Upper lobe of right lung (tissue), 1 donor: ENCODE results near the gene LRG1. TPM values are rescaled to one million over a fixed set of nuclear protein-coding genes. Genes with fewer than 3 reads are reported as not detected.
A peak's percentile ranks its signal among the peaks of the same experiment; 100 is the strongest.

Experiments
- ATAC-seq: fragments of 200-7000 bp; cut with Tn5 transposase; one replicate; pipeline ENCODE4 v1.9.1; 2020; ENCODE audit warnings: mild to moderate bottlenecking, moderate library complexity
- DNase-seq: peaks from one replicate; pipeline ENCODE4 v3.0.0-alpha.2; 2020
- H3K27ac ChIP-seq: fragments of 200-600 bp; one replicate; pipeline ENCODE4 v1.8.0; 2022
- H3K27me3 ChIP-seq: fragments of 200-600 bp; one replicate; pipeline ENCODE4 v1.8.0; 2022; ENCODE audit warnings: mild to moderate bottlenecking
- H3K36me3 ChIP-seq: fragments of 200-600 bp; one replicate; pipeline ENCODE4 v1.8.0; 2022
- H3K4me1 ChIP-seq: fragments of 200-600 bp; one replicate; pipeline ENCODE4 v1.8.0; 2022
- H3K4me3 ChIP-seq: fragments of 200-600 bp; one replicate; pipeline ENCODE4 v1.8.0; 2022; ENCODE audit warnings: mild to moderate bottlenecking
- H3K9me3 ChIP-seq: fragments of 200-600 bp; one replicate; pipeline ENCODE4 v1.8.0; 2022
- CTCF ChIP-seq: fragments of 200-600 bp; IDR thresholded peaks from one replicate; pipeline ENCODE4 v1.8.0; 2022; ENCODE audit warnings: antibody characterized with exemption
- intact Hi-C: fragments of 100-400 bp; cut with DNase I; formaldehyde crosslinking; loops from one replicate; pipeline ENCODE4 v1.11.0; 2022
- total RNA-seq: library from RNA; stranded (reverse); fragmentation: NEBNext Ultra II Directional; extraction: Animal tissue kit (Norgen Biotek cat#: 25700); gene quantifications from one replicate; pipeline ENCODE4 v1.2.1, GENCODE V29; 2021
- donor health status: DM: no; HTN: yes; CAD: no; lungs with severe emphysema.

LRG1 gene
- total RNA-seq, 1 donor from 2014 or later: 15.9 TPM

GRCh38 chr19:4539169-4539692 is 605 bp downstream of the LRG1 start:
- ATAC-seq (no peak), DNase-seq (no peak)
- no peak for TF ChIP-seq CTCF
- H3K4me3 ChIP-seq: peak overlapping the region; percentile 40
- intact Hi-C loops: no loop called here
- no peaks in the 10 kb centered on the region for H3K9me3 ChIP-seq
- H3K27me3 ChIP-seq: no peaks in the 10 kb centered on the region
- H3K4me1 ChIP-seq: peaks cover 18% of the 10 kb centered on the region
- H3K27ac ChIP-seq: peak overlapping the region; percentile 70
- no peaks in the 10 kb centered on the region for H3K36me3 ChIP-seq

- intact Hi-C loops: no loop called here
- H3K9me3 ChIP-seq: no peaks in the 10 kb centered on the region
These were observed 1.3 kb downstream of the LRG1 start for GRCh38 chr19:4538601-4538954.

GRCh38 chr19:4537953-4538600 is 1.8 kb downstream of the LRG1 start:
- Histone ChIP-seq H3K9me3 (no peaks in the 10 kb centered on the region), H3K27me3 (no peaks in the 10 kb centered on the region), H3K36me3 (no peaks in the 10 kb centered on the region), H3K27ac (no peak overlapping the region), H3K4me1 (peaks cover 18% of the 10 kb centered on the region), H3K4me3 (no peak overlapping the region)
- TF ChIP-seq CTCF: no peak
- intact Hi-C loops: no loop called here
- ATAC-seq (no peak), DNase-seq (no peak)

More at GRCh38 chr19:4538601-4538954, 1.3 kb downstream of the LRG1 start:
- Histone ChIP-seq H3K36me3 (no peaks in the 10 kb centered on the region), H3K4me3 (no peak overlapping the region), H3K4me1 (peaks cover 18% of the 10 kb centered on the region), H3K27ac (no peak overlapping the region), H3K27me3 (no peaks in the 10 kb centered on the region)
- DNase-seq (no peak), ATAC-seq (no peak)
- no peak for TF ChIP-seq CTCF

- no peak for ATAC-seq
- DNase-seq: no peak
- H3K36me3 ChIP-seq: no peaks in the 10 kb centered on the region
- peaks cover 18% of the 10 kb centered on the region for H3K4me1 ChIP-seq
- no peak for TF ChIP-seq CTCF
- no peak overlapping the region for H3K4me3 ChIP-seq
- no peak overlapping the region for H3K27ac ChIP-seq
- H3K27me3 ChIP-seq: no peaks in the 10 kb centered on the region
- intact Hi-C loops: no loop called here
- H3K9me3 ChIP-seq: no peaks in the 10 kb centered on the region
These were observed 3.0 kb downstream of the LRG1 start for GRCh38 chr19:4536798-4537197.

- Histone ChIP-seq H3K27me3 (no peaks in the 10 kb centered on the region), H3K4me3 (peak within 1 kb of the TSS; percentile 35), H3K9me3 (no peaks in the 10 kb centered on the region), H3K27ac (peak within 1 kb of the TSS; percentile 51), H3K36me3 (no peaks in the 10 kb centered on the region), H3K4me1 (peaks cover 14% of the 10 kb centered on the region)
- ATAC-seq: peak; percentile 80
- no peak for TF ChIP-seq CTCF
- intact Hi-C loops: no loop called here
- DNase-seq: peak; percentile 93
These were observed 4.8 kb downstream of the LRG1 start, which contains the start of gene PLIN5 for GRCh38 chr19:4534836-4535658. PLIN5 (minus strand) TSS chr19:4535224; CDS start chr19:4534074, 1,150 bp downstream.
